ENCODE results near the gene TMEM175. TPM values are rescaled to one million over a fixed set of nuclear protein-coding genes. Genes with fewer than 3 reads are reported as not detected.

Gene TMEM175
- polyA plus RNA-seq, 1 donor (not counting 4 experiments of a cell fraction or from before 2014, with no cell fraction given) = 23.2 TPM

DNA sequence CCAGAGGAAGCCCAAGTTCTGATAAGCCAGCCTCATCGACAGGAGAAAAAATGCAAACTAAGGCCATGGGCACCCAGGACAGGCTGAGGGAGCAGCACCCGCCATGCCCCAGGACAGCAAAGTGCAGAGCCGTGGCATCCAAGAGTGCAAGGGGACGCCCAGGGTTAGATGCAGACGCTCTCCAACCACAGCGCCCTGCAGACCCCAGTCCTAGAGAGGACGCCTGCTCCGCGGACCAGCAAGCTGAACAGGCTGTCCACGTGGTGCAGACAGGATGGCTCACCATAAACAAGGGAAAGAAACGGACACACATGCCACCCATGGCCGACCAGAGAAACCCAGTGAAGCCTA is 32.7 kb upstream of the TMEM175 start:
- DNase-seq (ENCODE audit: low read depth, low spot score) (no peak), FAIRE-seq (no peak)
- Histone ChIP-seq H3K9me3 (ENCODE audit: control insufficient read depth, low read depth, low read length) (no peaks in the 10 kb centered on the region), H4K20me1 (ENCODE audit: control insufficient read depth, extremely low read depth, insufficient read depth, low read length) (no peaks in the 10 kb centered on the region), H3K4me3 (ENCODE audit: control insufficient read depth in 2 of 3, extremely low read depth in 1 of 3, insufficient read depth in 2 of 3, low read depth in 1 of 3, low read length in 3 of 3) (no peak overlapping the region), H3K9me1 (ENCODE audit: control insufficient read depth, extremely low read depth, insufficient read depth, low read length) (no peaks in the 10 kb centered on the region), H3K79me2 (ENCODE audit: control insufficient read depth, insufficient read depth, low read length) (peaks cover 13% of the 10 kb centered on the region), H3K36me3 (ENCODE audit: control insufficient read depth in 2 of 2, extremely low read depth in 1 of 2, insufficient read depth in 2 of 2, low read length in 2 of 2) (peaks cover 7 to 25% of the 10 kb centered on the region in 2 experiments), H3K4me2 (ENCODE audit: control insufficient read depth, extremely low read depth, insufficient read depth, low read depth, low read length) (no peak overlapping the region), H3K9ac (ENCODE audit: control insufficient read depth, extremely low read depth, insufficient read depth, low read length) (no peak overlapping the region), H3K27me3 (ENCODE audit: control insufficient read depth, extremely low read depth, insufficient read depth, low read length) (no peaks in the 10 kb centered on the region), H2AFZ (ENCODE audit: control insufficient read depth, low read length) (no peak overlapping the region), H3K4me1 (ENCODE audit: control insufficient read depth, extremely low read depth, insufficient read depth, low read length) (no peaks in the 10 kb centered on the region), H3K27ac (ENCODE audit: control insufficient read depth, insufficient read depth, low read length) (no peak overlapping the region)
- TF ChIP-seq EZH2 (IDR thresholded peaks at IDR 0.05; ENCODE audit: low read length) = no peak
- TF ChIP-seq, protein P1, sequence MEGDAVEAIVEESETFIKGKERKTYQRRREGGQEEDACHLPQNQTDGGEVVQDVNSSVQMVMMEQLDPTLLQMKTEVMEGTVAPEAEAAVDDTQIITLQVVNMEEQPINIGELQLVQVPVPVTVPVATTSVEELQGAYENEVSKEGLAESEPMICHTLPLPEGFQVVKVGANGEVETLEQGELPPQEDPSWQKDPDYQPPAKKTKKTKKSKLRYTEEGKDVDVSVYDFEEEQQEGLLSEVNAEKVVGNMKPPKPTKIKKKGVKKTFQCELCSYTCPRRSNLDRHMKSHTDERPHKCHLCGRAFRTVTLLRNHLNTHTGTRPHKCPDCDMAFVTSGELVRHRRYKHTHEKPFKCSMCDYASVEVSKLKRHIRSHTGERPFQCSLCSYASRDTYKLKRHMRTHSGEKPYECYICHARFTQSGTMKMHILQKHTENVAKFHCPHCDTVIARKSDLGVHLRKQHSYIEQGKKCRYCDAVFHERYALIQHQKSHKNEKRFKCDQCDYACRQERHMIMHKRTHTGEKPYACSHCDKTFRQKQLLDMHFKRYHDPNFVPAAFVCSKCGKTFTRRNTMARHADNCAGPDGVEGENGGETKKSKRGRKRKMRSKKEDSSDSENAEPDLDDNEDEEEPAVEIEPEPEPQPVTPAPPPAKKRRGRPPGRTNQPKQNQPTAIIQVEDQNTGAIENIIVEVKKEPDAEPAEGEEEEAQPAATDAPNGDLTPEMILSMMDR (optimal IDR thresholded peaks at IDR 0.05 in 1 of 3, IDR thresholded peaks at IDR 0.05 in 1 of 3, conservative IDR thresholded peaks at IDR 0.05 in 1 of 3; ENCODE audit: extremely low read depth in 1 of 3, insufficient read depth in 2 of 3, low read length in 3 of 3) = no peak
- dilution Hi-C loops (cut with MboI; ENCODE audit: extremely low pct_ligation_motif_present, low sequenced_read_pairs) = no loop called here

DNA sequence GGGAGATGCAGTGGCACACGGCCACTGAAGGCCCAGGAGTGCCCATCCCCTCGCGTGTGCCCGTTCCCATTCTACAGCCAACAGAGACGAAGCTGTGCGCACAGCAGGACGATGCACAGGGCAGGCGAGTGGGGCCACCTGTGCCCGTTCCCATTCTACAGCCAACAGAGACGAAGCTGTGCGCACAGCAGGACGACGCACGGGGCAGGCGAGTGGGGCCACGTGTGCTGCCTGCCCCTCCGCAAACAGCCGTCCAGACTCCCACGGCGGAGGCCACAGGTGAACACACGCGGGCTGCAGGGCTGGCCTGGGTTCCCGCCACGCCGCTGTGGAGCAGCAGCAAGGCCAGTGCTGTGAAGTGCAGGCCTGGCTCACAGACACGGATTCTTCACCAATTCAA is 32.2 kb upstream of the TMEM175 start:
- Histone ChIP-seq H3K9me1 (ENCODE audit: control insufficient read depth, extremely low read depth, insufficient read depth, low read length) (no peaks in the 10 kb centered on the region), H3K79me2 (ENCODE audit: control insufficient read depth, insufficient read depth, low read length) (peaks cover 13% of the 10 kb centered on the region), H3K9ac (ENCODE audit: control insufficient read depth, extremely low read depth, insufficient read depth, low read length) (no peak overlapping the region), H2AFZ (ENCODE audit: control insufficient read depth, low read length) (no peak overlapping the region), H3K27ac (ENCODE audit: control insufficient read depth, insufficient read depth, low read length) (no peak overlapping the region), H3K4me2 (ENCODE audit: control insufficient read depth, extremely low read depth, insufficient read depth, low read depth, low read length) (no peak overlapping the region), H3K36me3 (ENCODE audit: control insufficient read depth in 2 of 2, extremely low read depth in 1 of 2, insufficient read depth in 2 of 2, low read length in 2 of 2) (peaks cover 11 to 27% of the 10 kb centered on the region in 2 experiments), H4K20me1 (ENCODE audit: control insufficient read depth, extremely low read depth, insufficient read depth, low read length) (no peaks in the 10 kb centered on the region), H3K9me3 (ENCODE audit: control insufficient read depth, low read depth, low read length) (no peaks in the 10 kb centered on the region), H3K4me3 (ENCODE audit: control insufficient read depth in 2 of 3, extremely low read depth in 1 of 3, insufficient read depth in 2 of 3, low read depth in 1 of 3, low read length in 3 of 3) (no peak overlapping the region), H3K27me3 (ENCODE audit: control insufficient read depth, extremely low read depth, insufficient read depth, low read length) (no peaks in the 10 kb centered on the region), H3K4me1 (ENCODE audit: control insufficient read depth, extremely low read depth, insufficient read depth, low read length) (no peaks in the 10 kb centered on the region)
- FAIRE-seq (no peak), DNase-seq (ENCODE audit: low read depth, low spot score) (no peak)
- dilution Hi-C loops (cut with MboI; ENCODE audit: extremely low pct_ligation_motif_present, low sequenced_read_pairs) = no loop called here
- TF ChIP-seq EZH2 (IDR thresholded peaks at IDR 0.05; ENCODE audit: low read length) = no peak
- TF ChIP-seq, protein P1 (optimal IDR thresholded peaks at IDR 0.05 in 1 of 3, IDR thresholded peaks at IDR 0.05 in 1 of 3, conservative IDR thresholded peaks at IDR 0.05 in 1 of 3; ENCODE audit: extremely low read depth in 1 of 3, insufficient read depth in 2 of 3, low read length in 3 of 3) = no peak
